Spinal cord (tissue), 10 donors: ENCODE measurements around the gene ATP1B1. TPM values are rescaled to one million over a fixed set of nuclear protein-coding genes. Genes with fewer than 3 reads are reported as not detected.

ENCODE experiments used
- DNase-seq, 6 donors: peaks; one replicate each; pipeline versions ENCODE4 v3.0.0 to v3.0.0-alpha.2; 2013 to 2015; ENCODE audit warnings: low spot score in 6 of 6, low read depth in 4 of 6
- H3K27ac ChIP-seq: one replicate; pipeline ENCODE4 v1.5.1; 2013; ENCODE audit warnings: low read depth, low read length, control low read depth
- H3K27me3 ChIP-seq: one replicate; pipeline ENCODE4 v1.6.1; 2013; ENCODE audit warnings: low read length; ENCODE audit not compliant: control insufficient read depth, insufficient read depth
- H3K36me3 ChIP-seq: one replicate; pipeline ENCODE4 v1.6.1; 2013; ENCODE audit warnings: low read length; ENCODE audit not compliant: control insufficient read depth, insufficient read depth
- H3K4me1 ChIP-seq: one replicate; pipeline ENCODE4 v1.6.1; 2013; ENCODE audit warnings: low read length; ENCODE audit not compliant: control insufficient read depth, insufficient read depth
- H3K4me3 ChIP-seq: one replicate; pipeline ENCODE4 v1.5.1; 2013; ENCODE audit warnings: low read depth, low read length, control low read depth
- H3K9me3 ChIP-seq: one replicate; pipeline ENCODE4 v1.6.1; 2013; ENCODE audit warnings: low read length; ENCODE audit not compliant: control insufficient read depth, insufficient read depth
- WGBS: methylation state at CpG from one replicate; pipeline ENCODE4 v1.1.5; 2013; ENCODE audit warnings: missing lambda C conversion rate; ENCODE audit not compliant: insufficient coverage; 5-methylcytosine and 5-hydroxymethylcytosine counted together
- polyA plus RNA-seq, 2 donors: library from polyadenylated mRNA; unstranded; fragments of 120-200 nt; gene quantifications; one replicate each; pipeline ENCODE4 v1.2.1, GENCODE V29; 2013; ENCODE audit not compliant: insufficient read length in 2 of 2
- total RNA-seq, 2 donors: library from RNA; depleted of rRNA in 1 of 2; stranded (reverse); fragments of 120-200 nt in 1 of 2; fragments of >200 nt in 1 of 2; gene quantifications; one replicate each; pipeline versions ENCODE4 v1.2.3 to v1.2.4, GENCODE V29; 2013 to 2014
- donor health status: healthy.

The ATP1B1 gene
- total and polyA plus RNA-seq, 4 donors = 90.1 to 459 (median 390) TPM

- Histone ChIP-seq H3K27ac (no peak overlapping the region), H3K36me3 (no peaks in the 10 kb centered on the region), H3K4me3 (no peak overlapping the region), H3K4me1 (no peaks in the 10 kb centered on the region), H3K27me3 (no peaks in the 10 kb centered on the region), H3K9me3 (no peaks in the 10 kb centered on the region)
- DNase-seq = no peak
- WGBS = 84% methylated on average over 3 of the region's 6 CpGs
These were observed 33.4 kb upstream of the ATP1B1 start for GRCh38 chr1:169072945-169073725.

DNA sequence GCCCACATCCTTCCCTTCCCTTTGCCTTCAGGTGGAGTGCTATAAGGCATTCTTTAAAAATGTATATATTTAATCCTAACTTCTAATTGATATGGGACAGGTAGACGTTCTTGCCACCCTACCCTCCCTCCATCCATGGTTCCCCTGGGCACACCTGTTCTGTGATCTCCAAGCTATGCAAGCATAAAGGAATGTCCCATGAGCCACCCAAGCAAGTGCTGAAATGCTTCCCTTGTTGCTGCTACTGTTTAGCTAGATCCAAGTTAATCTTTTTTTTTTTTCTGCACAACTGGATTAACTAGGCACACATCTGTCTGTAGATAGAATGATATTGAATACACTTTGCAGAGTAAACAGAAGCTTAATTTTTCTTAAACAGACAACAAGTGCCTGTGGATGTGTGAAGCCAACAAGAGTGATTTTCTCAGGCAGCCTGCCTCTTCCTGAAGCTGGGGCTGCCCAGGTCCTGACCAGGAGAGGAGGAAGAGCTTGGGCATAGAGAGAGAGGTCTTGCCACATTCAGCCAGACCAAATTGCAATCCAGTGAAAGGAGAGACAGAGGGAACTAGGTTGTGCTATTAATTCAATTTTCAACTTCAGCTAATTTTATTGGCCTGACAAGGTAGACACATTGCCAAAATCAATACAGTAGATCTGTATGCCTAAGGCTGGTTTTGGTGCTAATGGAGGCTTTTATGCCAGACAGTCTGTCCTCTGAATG is 28.2 kb upstream of the ATP1B1 start:
- Histone ChIP-seq H3K4me3 (no peak overlapping the region), H3K27me3 (no peaks in the 10 kb centered on the region), H3K27ac (no peak overlapping the region), H3K4me1 (no peaks in the 10 kb centered on the region), H3K36me3 (no peaks in the 10 kb centered on the region), H3K9me3 (no peaks in the 10 kb centered on the region)
- 86% methylated on average over 1 of the region's 1 CpG for WGBS
- DNase-seq = no peak

- 91% methylated on average over 3 of the region's 5 CpGs for WGBS
- no peaks in the 10 kb centered on the region for H3K36me3 ChIP-seq
- no peak for DNase-seq
These were observed 24.9 kb upstream of the ATP1B1 start for GRCh38 chr1:169081503-169082123.

DNA sequence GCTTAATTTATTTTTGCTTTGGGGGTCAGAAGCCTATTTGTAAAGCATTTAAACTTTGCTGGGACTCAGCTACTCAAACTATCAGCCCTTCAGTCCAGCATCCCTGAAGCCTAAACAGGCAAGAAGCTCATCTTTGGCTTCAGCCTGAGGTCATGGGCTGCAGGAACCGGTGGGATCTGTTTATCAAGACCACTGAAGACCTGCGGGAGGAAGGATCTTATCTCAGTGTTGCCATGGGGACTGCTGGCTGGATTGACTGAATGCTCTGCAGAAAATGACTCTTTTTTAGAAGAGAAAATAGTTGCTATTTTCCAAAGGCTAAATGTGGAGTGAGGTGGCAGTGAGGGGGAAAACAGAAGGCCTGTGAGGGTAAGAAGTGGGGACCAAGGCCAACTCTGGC is 20.6 kb upstream of the ATP1B1 start:
- Histone ChIP-seq H3K4me1 (no peaks in the 10 kb centered on the region), H3K36me3 (no peaks in the 10 kb centered on the region), H3K27ac (no peak overlapping the region), H3K9me3 (no peaks in the 10 kb centered on the region), H3K27me3 (no peaks in the 10 kb centered on the region), H3K4me3 (no peak overlapping the region)
- 55% methylated on average over 2 of the region's 2 CpGs for WGBS
- peak in 1 of 6 donors; percentile 22 for DNase-seq

More at GRCh38 chr1:169081503-169082123, 24.9 kb upstream of the ATP1B1 start:
- H3K9me3 ChIP-seq = no peaks in the 10 kb centered on the region
- no peak overlapping the region for H3K4me3 ChIP-seq
- H3K27me3 ChIP-seq = no peaks in the 10 kb centered on the region
- no peaks in the 10 kb centered on the region for H3K4me1 ChIP-seq
- H3K27ac ChIP-seq = no peak overlapping the region

DNA sequence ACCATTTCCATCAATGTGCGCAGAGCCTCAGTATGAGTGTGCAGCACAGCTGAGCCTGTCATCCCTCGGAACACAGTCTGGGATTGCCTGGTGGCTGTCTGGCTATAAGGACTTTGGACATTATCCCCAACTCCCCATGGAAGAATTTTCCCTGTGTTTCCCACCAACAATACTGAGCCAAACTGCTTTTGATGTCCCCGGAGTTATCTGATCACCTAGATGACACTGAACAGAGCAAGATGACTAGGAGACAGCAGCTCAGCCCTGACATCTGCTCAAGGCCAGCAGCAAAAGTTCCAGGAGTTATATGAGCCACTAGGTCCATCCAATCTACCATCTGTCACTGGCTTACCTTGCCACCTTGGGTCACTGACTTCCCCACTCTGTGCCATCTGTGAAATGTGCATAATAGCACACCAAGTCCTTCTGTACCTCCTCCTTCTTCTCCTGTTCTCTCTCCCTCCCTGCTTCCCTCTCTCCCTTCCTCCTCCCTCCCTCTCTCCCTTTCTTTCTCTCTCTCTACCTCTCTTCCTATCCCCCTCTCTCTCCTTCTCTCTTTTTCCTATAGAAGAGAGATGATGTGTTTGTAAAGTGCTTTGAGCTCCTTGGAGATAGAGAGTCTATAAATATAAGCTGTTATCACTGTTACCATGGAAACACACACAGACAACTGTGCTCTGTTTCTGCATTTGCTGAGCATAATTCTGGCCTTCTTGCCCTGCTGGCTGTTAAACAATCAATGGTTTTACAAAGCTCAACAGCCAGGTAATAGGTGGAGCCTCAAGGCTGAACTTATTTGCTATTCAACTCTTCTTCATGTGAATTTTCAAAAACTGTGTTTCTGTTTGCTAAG is 19.7 kb upstream of the ATP1B1 start:
- Histone ChIP-seq H3K36me3 (no peaks in the 10 kb centered on the region), H3K27me3 (no peaks in the 10 kb centered on the region), H3K9me3 (no peaks in the 10 kb centered on the region), H3K4me3 (no peak overlapping the region), H3K4me1 (no peaks in the 10 kb centered on the region), H3K27ac (no peak overlapping the region)
- peak in 3 of 6 donors; percentile 13 to 87 (median 83) for DNase-seq
- 93% methylated on average over 3 of the region's 3 CpGs for WGBS

DNA sequence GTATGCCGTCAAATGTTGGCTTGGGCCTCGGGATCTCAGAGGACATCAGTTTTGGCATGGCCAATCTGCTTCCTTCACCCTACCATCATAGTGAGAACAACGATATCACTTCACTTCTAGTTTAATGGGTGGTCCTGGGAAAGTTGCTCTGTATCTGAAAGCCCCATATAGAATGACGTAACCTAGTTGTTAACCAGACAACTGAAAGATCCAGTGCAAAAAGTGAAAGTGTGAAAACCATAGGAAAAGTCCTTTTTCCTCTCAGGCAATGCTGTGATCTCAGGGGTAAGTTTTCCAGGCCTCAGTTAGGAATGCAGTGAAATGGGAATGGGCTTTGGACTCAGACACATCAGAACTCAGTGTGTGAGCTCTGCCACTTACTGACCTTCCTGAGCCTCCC is 18.6 kb upstream of the ATP1B1 start:
- H3K27me3 ChIP-seq = no peaks in the 10 kb centered on the region
- H3K9me3 ChIP-seq = no peaks in the 10 kb centered on the region
- DNase-seq = no peak
- H3K4me3 ChIP-seq = no peak overlapping the region
- no peaks in the 10 kb centered on the region for H3K36me3 ChIP-seq
- 100% methylated on average over 1 of the region's 4 CpGs for WGBS
- no peaks in the 10 kb centered on the region for H3K4me1 ChIP-seq
- no peak overlapping the region for H3K27ac ChIP-seq

GRCh38 chr1:169089776-169090175 is 16.7 kb upstream of the ATP1B1 start:
- H3K4me1 ChIP-seq = no peaks in the 10 kb centered on the region
- H3K27ac ChIP-seq = no peak overlapping the region
- no peak overlapping the region for H3K4me3 ChIP-seq
- no peaks in the 10 kb centered on the region for H3K27me3 ChIP-seq
- no peak for DNase-seq
- WGBS = no CpG with 5 or more reads among the region's 2 CpGs
- no peaks in the 10 kb centered on the region for H3K9me3 ChIP-seq
- no peaks in the 10 kb centered on the region for H3K36me3 ChIP-seq

DNA sequence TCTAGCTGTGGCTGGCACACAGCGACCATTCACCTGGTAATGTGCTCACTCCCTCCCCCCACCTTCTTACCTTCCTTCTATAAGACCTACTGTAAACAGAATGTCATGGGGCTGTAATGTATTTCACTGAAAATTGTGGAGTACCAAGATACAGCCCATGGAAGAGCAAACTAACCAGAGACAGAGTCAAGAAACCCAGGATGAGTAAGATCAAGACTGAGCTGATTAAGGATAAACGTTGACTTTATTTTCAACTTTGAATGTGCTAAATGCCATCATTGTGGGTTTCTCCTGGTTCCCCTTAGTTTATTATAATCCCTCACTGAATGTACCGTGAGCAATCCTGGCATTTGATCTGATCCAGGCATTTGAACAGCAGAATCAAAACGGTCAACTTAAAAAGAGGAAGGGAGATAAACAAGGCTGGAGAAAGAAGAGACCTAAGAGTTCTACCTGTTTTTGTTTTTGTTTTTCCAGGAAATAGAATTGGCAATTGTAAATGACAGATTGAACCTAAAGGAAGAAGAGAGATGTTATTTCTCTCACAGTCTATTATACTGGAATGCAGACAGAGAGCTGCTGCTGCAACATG is 16.1 kb upstream of the ATP1B1 start:
- WGBS = 80% methylated on average over 1 of the region's 4 CpGs
- H3K27ac ChIP-seq = no peak overlapping the region
- H3K27me3 ChIP-seq = no peaks in the 10 kb centered on the region
- H3K36me3 ChIP-seq = no peaks in the 10 kb centered on the region
- H3K9me3 ChIP-seq = no peaks in the 10 kb centered on the region
- no peaks in the 10 kb centered on the region for H3K4me1 ChIP-seq
- no peak for DNase-seq
- no peak overlapping the region for H3K4me3 ChIP-seq

GRCh38 chr1:169090900-169091311 is 15.6 kb upstream of the ATP1B1 start:
- no peak for DNase-seq
- Histone ChIP-seq H3K9me3 (no peaks in the 10 kb centered on the region), H3K4me3 (no peak overlapping the region), H3K27ac (no peak overlapping the region), H3K36me3 (no peaks in the 10 kb centered on the region), H3K27me3 (no peaks in the 10 kb centered on the region), H3K4me1 (no peaks in the 10 kb centered on the region)
- 85% methylated on average over 2 of the region's 4 CpGs for WGBS
